SK-N-SH (cell line): Measurements from ENCODE around the gene LMO2. TPM values are rescaled to one million over a fixed set of nuclear protein-coding genes. Genes with fewer than 3 reads are reported as not detected.

ENCODE experiments used
- CTCF ChIA-PET: fragments of 300-600, 350-600 bp; formaldehyde crosslinking; extraction: SDS; loops from one replicate; lab custom pipeline; 2021; lab: Yijun Ruan, JAX
- POLR2A ChIA-PET: fragments of 350-600 bp; sonication (Branson Sonifier 250); formaldehyde crosslinking; extraction: SDS; loops from one replicate; lab custom pipeline; 2020; ENCODE audit warnings: antibody characterized with exemption, inconsistent platforms; lab: Yijun Ruan, JAX
- DNase-seq: peaks from one replicate; pipeline ENCODE4 v3.0.0; 2012
- H2AFZ ChIP-seq: fragments of 200-600 bp; sonication (generic); 2 replicates; pipeline ENCODE4 v1.8.1; 2016; ENCODE audit warnings: antibody characterized with exemption, mild to moderate bottlenecking, low read depth
- H3F3A ChIP-seq: fragments of 200-600 bp; sonication (generic); replicated peaks from 2 replicates; pipeline ENCODE3; 2016; ENCODE audit warnings: antibody characterized with exemption, mild to moderate bottlenecking; ENCODE audit not compliant: insufficient read depth
- H3K27ac ChIP-seq, 2 experiments: fragments of 200-500 bp in 1 of 2; fragments of 200-600 bp in 1 of 2; sonication (Bioruptor generic) in 1 of 2; sonication (generic), shearing (Covaris generic) in 1 of 2; 2 replicates each; pipeline versions ENCODE4 v1.5.1 to v1.6.1; 2014 to 2016; ENCODE audit warnings: low read depth in 2 of 2, inconsistent platforms in 1 of 2, low read length in 1 of 2, mild to moderate bottlenecking in 1 of 2, mixed read lengths in 1 of 2
- H3K27me3 ChIP-seq: fragments of 200-600 bp; sonication (generic), shearing (Covaris generic); 2 replicates; pipeline ENCODE4 v1.6.1; 2016; ENCODE audit warnings: mixed run types; ENCODE audit not compliant: insufficient read depth
- H3K36me3 ChIP-seq, 2 experiments: fragments of 200-500 bp in 1 of 2; fragments of 200-600 bp in 1 of 2; sonication (Bioruptor generic) in 1 of 2; sonication (generic) in 1 of 2; replicated peaks in 1 of 2; 2 replicates each; pipeline versions ENCODE3 to v1.5.1; 2014 to 2016; ENCODE audit warnings: low read length in 1 of 2, mild to moderate bottlenecking in 1 of 2; ENCODE audit not compliant: insufficient read depth in 2 of 2, control insufficient read depth in 1 of 2
- H3K4me1 ChIP-seq, 2 experiments: fragments of 200-500 bp in 1 of 2; fragments of 200-600 bp in 1 of 2; sonication (Bioruptor generic) in 1 of 2; sonication (generic), shearing (Covaris generic) in 1 of 2; 2 replicates each; pipeline versions ENCODE4 v1.5.1 to v1.6.1; 2014 to 2016; ENCODE audit warnings: low read depth in 1 of 2, low read length in 1 of 2, mixed run types in 1 of 2; ENCODE audit not compliant: insufficient read depth in 2 of 2, control insufficient read depth in 1 of 2
- H3K4me2 ChIP-seq: fragments of 200-600 bp; sonication (generic), shearing (Covaris generic); 2 replicates; pipeline ENCODE4 v1.6.1; 2017; ENCODE audit warnings: mixed run types
- H3K4me3 ChIP-seq, 2 experiments: fragments of 200-500 bp in 1 of 2; fragments of 200-600 bp in 1 of 2; sonication (Bioruptor generic) in 1 of 2; sonication (generic), shearing (Covaris generic) in 1 of 2; 2 replicates each; pipeline versions ENCODE4 v1.5.1 to v1.8.1; 2014 to 2016; ENCODE audit warnings: low read depth in 2 of 2, inconsistent platforms in 1 of 2, low read length in 1 of 2, mild to moderate bottlenecking in 1 of 2, mixed read lengths in 1 of 2, moderate library complexity in 1 of 2
- H3K79me2 ChIP-seq: fragments of 200-600 bp; sonication (generic); 2 replicates; pipeline ENCODE4 v1.8.1; 2017; ENCODE audit warnings: mild to moderate bottlenecking; ENCODE audit not compliant: insufficient read depth
- H3K9ac ChIP-seq: fragments of 200-600 bp; sonication (generic); 2 replicates; pipeline ENCODE4 v1.6.1; 2017; ENCODE audit warnings: mixed run types
- H3K9me2 ChIP-seq: fragments of 200-600 bp; sonication (generic); 2 replicates; pipeline ENCODE4 v1.6.1; 2017; ENCODE audit warnings: mixed run types
- H3K9me3 ChIP-seq: fragments of 200-600 bp; sonication (generic); 2 replicates; pipeline ENCODE4 v1.6.1; 2017; ENCODE audit warnings: mixed run types, mild to moderate bottlenecking, moderate library complexity
- H4K20me1 ChIP-seq: fragments of 200-600 bp; sonication (generic); 2 replicates; pipeline ENCODE4 v1.6.1; 2017; ENCODE audit warnings: mild to moderate bottlenecking, mixed run types; ENCODE audit not compliant: insufficient read depth
- CTCF ChIP-seq: fragments of 200-600 bp; sonication (generic); IDR thresholded peaks from 2 replicates; pipeline ENCODE4 v1.6.1; 2017; ENCODE audit warnings: antibody characterized with exemption, mild to moderate bottlenecking, moderate library complexity
- ELF1 ChIP-seq: IDR thresholded peaks from 2 replicates; pipeline ENCODE4 v1.4.0; 2012
- EP300 ChIP-seq, 2 experiments: IDR thresholded peaks; 2 replicates each; pipeline versions ENCODE4 v1.4.0 to v1.6.1; 2012; ENCODE audit warnings: borderline replicate concordance in 1 of 2, low read depth in 1 of 2, low read length in 1 of 2
- FOXM1 ChIP-seq: IDR thresholded peaks from 2 replicates; pipeline ENCODE4 v1.4.0; 2012; ENCODE audit warnings: low read depth, mild to moderate bottlenecking
- JUND ChIP-seq: IDR thresholded peaks from 2 replicates; pipeline ENCODE4 v1.4.0; 2012
- MEF2A ChIP-seq: IDR thresholded peaks from 2 replicates; pipeline ENCODE4 v1.4.0; 2012; ENCODE audit warnings: low read depth, borderline replicate concordance
- POLR2AphosphoS5 ChIP-seq: IDR thresholded peaks from 2 replicates; pipeline ENCODE4 v1.6.1; 2012; ENCODE audit warnings: low read depth, low read length
- RAD21 ChIP-seq: IDR thresholded peaks from 2 replicates; pipeline ENCODE4 v1.6.1; 2012; ENCODE audit warnings: mild to moderate bottlenecking, low read length
- RCOR1 ChIP-seq: fragments of 150-350 bp; IDR thresholded peaks from 2 replicates; pipeline ENCODE4 v1.6.1; 2017; ENCODE audit warnings: antibody characterized with exemption, low read length
- RFX5 ChIP-seq: IDR thresholded peaks from 2 replicates; pipeline ENCODE4 v1.6.1; 2012; ENCODE audit warnings: mild to moderate bottlenecking, improper control_type of control experiment, low read length
- RXRA ChIP-seq: IDR thresholded peaks from 2 replicates; pipeline ENCODE4 v1.4.0; 2012; ENCODE audit warnings: low read depth, mild to moderate bottlenecking, borderline replicate concordance
- SIN3A ChIP-seq: IDR thresholded peaks from 2 replicates; pipeline ENCODE4 v1.6.1; 2012; ENCODE audit warnings: low read depth, mild to moderate bottlenecking, low read length, moderate library complexity, borderline replicate concordance
- SMC3 ChIP-seq: IDR thresholded peaks from 2 replicates; pipeline ENCODE4 v1.6.1; 2012; ENCODE audit warnings: low read depth, low read length, improper control_type of control experiment
- TAF1 ChIP-seq: IDR thresholded peaks from 2 replicates; pipeline ENCODE4 v1.6.1; 2012; ENCODE audit warnings: low read depth, mild to moderate bottlenecking, low read length, moderate library complexity, borderline replicate concordance
- TCF12 ChIP-seq: IDR thresholded peaks from 2 replicates; pipeline ENCODE4 v1.4.0; 2012
- YY1 ChIP-seq: IDR thresholded peaks from 2 replicates; pipeline ENCODE4 v1.4.0; 2012; ENCODE audit warnings: low read depth, mild to moderate bottlenecking
- WGBS: methylation state at CpG from one replicate; pipeline ENCODE4 v1.1.6; 2017; ENCODE audit warnings: low lambda C conversion rate; 5-methylcytosine and 5-hydroxymethylcytosine counted together
- polyA plus RNA-seq, 3 experiments: library from polyadenylated mRNA; depleted of rRNA; stranded (reverse); fragments of >200 nt; gene quantifications; 2 replicates each; pipeline ENCODE4 v1.2.3, GENCODE V29; 2012
- TF ChIP-seq, protein P1 (sequence below): IDR thresholded peaks from 2 replicates; pipeline ENCODE4; 2012
- TF ChIP-seq, protein P2 (sequence below): IDR thresholded peaks from 2 replicates; pipeline ENCODE4 v1.4.0; 2012; ENCODE audit warnings: low read depth, borderline replicate concordance
- TF ChIP-seq, protein P3 (sequence below): IDR thresholded peaks from 2 replicates; pipeline ENCODE4 v1.4.0; 2012; ENCODE audit warnings: low read depth, borderline replicate concordance
- TF ChIP-seq, protein P4 (sequence below): fragments of 150-350 bp; IDR thresholded peaks from 2 replicates; pipeline ENCODE4 v1.6.1; 2017; ENCODE audit warnings: antibody characterized with exemption, low read length, low read depth, borderline replicate concordance

LMO2 gene
- polyA plus RNA-seq, 1 of the 3 experiments (the other 2 are of a cell fraction), result 0.05 TPM

GRCh38 chr11:33889296-33889695, 2.6 kb downstream of the LMO2 start:
- Histone ChIP-seq H3K27ac (no peak overlapping the region), H2AFZ (no peak overlapping the region), H3F3A (no peaks in the 10 kb centered on the region), H3K4me1 (peaks cover 0 to 10% of the 10 kb centered on the region in 2 experiments; a peak in 1 of 4 replicates), H4K20me1 (no peaks in the 10 kb centered on the region), H3K79me2 (no peaks in the 10 kb centered on the region), H3K9me2 (no peaks in the 10 kb centered on the region), H3K27me3 (peaks cover under 1% of the 10 kb centered on the region; the same call in 1 of the 2 replicates), H3K9ac (no peak overlapping the region), H3K4me3 (no peak overlapping the region), H3K9me3 (no peaks in the 10 kb centered on the region), H3K36me3 (no peaks in the 10 kb centered on the region), H3K4me2 (no peak overlapping the region)
- ChIA-PET POLR2A (no interaction called here), CTCF (interaction anchor here (1.0 to 1.1 kb wide), 2 partner anchors 8 to 31 kb away, joined by 3 read pairs; no protein-coding TSS in a partner anchor)
- TF ChIP-seq SIN3A (no peak), SMC3 (no peak), RXRA (no peak), RFX5 (no peak), JUND (no peak), EP300 (IDR thresholded peaks at IDR 0.05; ENCODE audit: borderline replicate concordance in 1 of 2, low read depth in 1 of 2, low read length in 1 of 2) (no peak), MEF2A (no peak), TAF1 (no peak), FOXM1 (no peak), POLR2AphosphoS5 (no peak), RCOR1 (no peak), TCF12 (no peak), RAD21 (no peak), CTCF (no peak), ELF1 (no peak), YY1 (no peak)
- TF ChIP-seq, protein P1, sequence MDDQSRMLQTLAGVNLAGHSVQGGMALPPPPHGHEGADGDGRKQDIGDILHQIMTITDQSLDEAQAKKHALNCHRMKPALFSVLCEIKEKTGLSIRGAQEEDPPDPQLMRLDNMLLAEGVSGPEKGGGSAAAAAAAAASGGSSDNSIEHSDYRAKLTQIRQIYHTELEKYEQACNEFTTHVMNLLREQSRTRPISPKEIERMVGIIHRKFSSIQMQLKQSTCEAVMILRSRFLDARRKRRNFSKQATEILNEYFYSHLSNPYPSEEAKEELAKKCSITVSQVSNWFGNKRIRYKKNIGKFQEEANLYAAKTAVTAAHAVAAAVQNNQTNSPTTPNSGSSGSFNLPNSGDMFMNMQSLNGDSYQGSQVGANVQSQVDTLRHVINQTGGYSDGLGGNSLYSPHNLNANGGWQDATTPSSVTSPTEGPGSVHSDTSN, result no peak
- TF ChIP-seq, protein P2, sequence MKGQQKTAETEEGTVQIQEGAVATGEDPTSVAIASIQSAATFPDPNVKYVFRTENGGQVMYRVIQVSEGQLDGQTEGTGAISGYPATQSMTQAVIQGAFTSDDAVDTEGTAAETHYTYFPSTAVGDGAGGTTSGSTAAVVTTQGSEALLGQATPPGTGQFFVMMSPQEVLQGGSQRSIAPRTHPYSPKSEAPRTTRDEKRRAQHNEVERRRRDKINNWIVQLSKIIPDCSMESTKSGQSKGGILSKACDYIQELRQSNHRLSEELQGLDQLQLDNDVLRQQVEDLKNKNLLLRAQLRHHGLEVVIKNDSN, result no peak
- TF ChIP-seq, protein P3, sequence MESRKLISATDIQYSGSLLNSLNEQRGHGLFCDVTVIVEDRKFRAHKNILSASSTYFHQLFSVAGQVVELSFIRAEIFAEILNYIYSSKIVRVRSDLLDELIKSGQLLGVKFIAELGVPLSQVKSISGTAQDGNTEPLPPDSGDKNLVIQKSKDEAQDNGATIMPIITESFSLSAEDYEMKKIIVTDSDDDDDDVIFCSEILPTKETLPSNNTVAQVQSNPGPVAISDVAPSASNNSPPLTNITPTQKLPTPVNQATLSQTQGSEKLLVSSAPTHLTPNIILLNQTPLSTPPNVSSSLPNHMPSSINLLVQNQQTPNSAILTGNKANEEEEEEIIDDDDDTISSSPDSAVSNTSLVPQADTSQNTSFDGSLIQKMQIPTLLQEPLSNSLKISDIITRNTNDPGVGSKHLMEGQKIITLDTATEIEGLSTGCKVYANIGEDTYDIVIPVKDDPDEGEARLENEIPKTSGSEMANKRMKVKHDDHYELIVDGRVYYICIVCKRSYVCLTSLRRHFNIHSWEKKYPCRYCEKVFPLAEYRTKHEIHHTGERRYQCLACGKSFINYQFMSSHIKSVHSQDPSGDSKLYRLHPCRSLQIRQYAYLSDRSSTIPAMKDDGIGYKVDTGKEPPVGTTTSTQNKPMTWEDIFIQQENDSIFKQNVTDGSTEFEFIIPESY, result no peak
- TF ChIP-seq, protein P4, sequence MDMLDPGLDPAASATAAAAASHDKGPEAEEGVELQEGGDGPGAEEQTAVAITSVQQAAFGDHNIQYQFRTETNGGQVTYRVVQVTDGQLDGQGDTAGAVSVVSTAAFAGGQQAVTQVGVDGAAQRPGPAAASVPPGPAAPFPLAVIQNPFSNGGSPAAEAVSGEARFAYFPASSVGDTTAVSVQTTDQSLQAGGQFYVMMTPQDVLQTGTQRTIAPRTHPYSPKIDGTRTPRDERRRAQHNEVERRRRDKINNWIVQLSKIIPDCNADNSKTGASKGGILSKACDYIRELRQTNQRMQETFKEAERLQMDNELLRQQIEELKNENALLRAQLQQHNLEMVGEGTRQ, result no peak
- DNase-seq, result no peak
- WGBS, result 83% methylated on average over 2 of the region's 6 CpGs
